HEK293 (cell line): Measurements from ENCODE around the gene HHAT.

Source experiments
- AEBP2 ChIP-seq: fragments of 450-650 bp; formaldehyde crosslinking; IDR thresholded peaks from 2 replicates; pipeline ENCODE4 v1.5.1; 2016; ENCODE audit warnings: missing biosample characterization, missing genetic modification characterization, borderline replicate concordance
- CTCF ChIP-seq: fragments of 450-650 bp; formaldehyde crosslinking; IDR thresholded peaks from 2 replicates; pipeline ENCODE4 v1.5.1; 2016; ENCODE audit warnings: missing biosample characterization, missing genetic modification characterization
- KLF1 ChIP-seq: fragments of 450-650 bp; formaldehyde crosslinking; IDR thresholded peaks from 2 replicates; pipeline ENCODE4 v1.5.1; 2016; ENCODE audit warnings: missing biosample characterization, missing genetic modification characterization
- ZIC2 ChIP-seq: fragments of 450-650 bp; formaldehyde crosslinking; IDR thresholded peaks from 2 replicates; pipeline ENCODE4 v1.5.1; 2016; ENCODE audit warnings: missing biosample characterization, missing genetic modification characterization
- ZNF146 ChIP-seq: fragments of 450-650 bp; formaldehyde crosslinking; IDR thresholded peaks from 2 replicates; pipeline ENCODE4 v1.5.1; 2016; ENCODE audit warnings: missing biosample characterization, missing genetic modification characterization
- ZNF16 ChIP-seq: fragments of 450-650 bp; formaldehyde crosslinking; IDR thresholded peaks from 2 replicates; pipeline ENCODE4 v1.5.1; 2016; ENCODE audit warnings: low read depth, missing biosample characterization, missing genetic modification characterization
- ZNF174 ChIP-seq: fragments of 450-650 bp; formaldehyde crosslinking; IDR thresholded peaks from 2 replicates; pipeline ENCODE4 v1.5.0; 2017; ENCODE audit warnings: missing biosample characterization, mild to moderate bottlenecking, missing genetic modification characterization
- ZNF202 ChIP-seq: fragments of 450-650 bp; formaldehyde crosslinking; IDR thresholded peaks from 2 replicates; pipeline ENCODE4 v1.5.1; 2016; ENCODE audit warnings: missing biosample characterization, missing genetic modification characterization, borderline replicate concordance
- ZNF350 ChIP-seq: fragments of 450-650 bp; formaldehyde crosslinking; IDR thresholded peaks from 2 replicates; pipeline ENCODE4 v1.5.0; 2017; ENCODE audit warnings: missing biosample characterization, mild to moderate bottlenecking, missing genetic modification characterization
- ZNF398 ChIP-seq: fragments of 450-650 bp; formaldehyde crosslinking; IDR thresholded peaks from 2 replicates; pipeline ENCODE4 v1.5.1; 2017; ENCODE audit warnings: missing biosample characterization, missing genetic modification characterization
- ZNF544 ChIP-seq: fragments of 450-650 bp; formaldehyde crosslinking; IDR thresholded peaks from 2 replicates; pipeline ENCODE4 v1.5.0; 2017; ENCODE audit warnings: missing biosample characterization, missing genetic modification characterization

- no peak for TF ChIP-seq KLF1 (tag by site-specific recombination)
- no peak for TF ChIP-seq ZNF544
- no peak for TF ChIP-seq ZNF174 (tag by site-specific recombination)
- no peak for TF ChIP-seq AEBP2 (tag by site-specific recombination)
- no peak for TF ChIP-seq CTCF (tag by site-specific recombination)
- no peak for TF ChIP-seq ZIC2 (tag by site-specific recombination)
- TF ChIP-seq ZNF350 (tag by site-specific recombination) = no peak
- TF ChIP-seq ZNF146 (tag by site-specific recombination) = no peak
- TF ChIP-seq ZNF16 (tag by site-specific recombination) = no peak
- no peak for TF ChIP-seq ZNF398
- TF ChIP-seq ZNF202 (tag by site-specific recombination) = no peak
These were observed 198.4 kb downstream of the HHAT start for GRCh38 chr1:210527091-210527490.
